Measurements from ENCODE around the gene STRN3.

Gene STRN3

GRCh38 chr14:30928462-30928861 lies 97.7 kb downstream of the STRN3 start:
- no peaks in the 10 kb centered on the region for H3K27me3 Mint-ChIP-seq (ENCODE audit: low read depth, poor library complexity)

GRCh38 chr14:30925254-30925653 lies 100.9 kb downstream of the STRN3 start:
- Mint-ChIP-seq H3K4me1 (no peaks in the 10 kb centered on the region), H3K36me3 (ENCODE audit: low read depth) (peaks cover 20% of the 10 kb centered on the region), H3K9me3 (no peaks in the 10 kb centered on the region), H3K27me3 (ENCODE audit: low read depth, poor library complexity) (no peaks in the 10 kb centered on the region), H3K4me3 (no peak overlapping the region), H3K27ac (no peak overlapping the region)
- no peak for DNase-seq
- TF ChIP-seq, protein P1, sequence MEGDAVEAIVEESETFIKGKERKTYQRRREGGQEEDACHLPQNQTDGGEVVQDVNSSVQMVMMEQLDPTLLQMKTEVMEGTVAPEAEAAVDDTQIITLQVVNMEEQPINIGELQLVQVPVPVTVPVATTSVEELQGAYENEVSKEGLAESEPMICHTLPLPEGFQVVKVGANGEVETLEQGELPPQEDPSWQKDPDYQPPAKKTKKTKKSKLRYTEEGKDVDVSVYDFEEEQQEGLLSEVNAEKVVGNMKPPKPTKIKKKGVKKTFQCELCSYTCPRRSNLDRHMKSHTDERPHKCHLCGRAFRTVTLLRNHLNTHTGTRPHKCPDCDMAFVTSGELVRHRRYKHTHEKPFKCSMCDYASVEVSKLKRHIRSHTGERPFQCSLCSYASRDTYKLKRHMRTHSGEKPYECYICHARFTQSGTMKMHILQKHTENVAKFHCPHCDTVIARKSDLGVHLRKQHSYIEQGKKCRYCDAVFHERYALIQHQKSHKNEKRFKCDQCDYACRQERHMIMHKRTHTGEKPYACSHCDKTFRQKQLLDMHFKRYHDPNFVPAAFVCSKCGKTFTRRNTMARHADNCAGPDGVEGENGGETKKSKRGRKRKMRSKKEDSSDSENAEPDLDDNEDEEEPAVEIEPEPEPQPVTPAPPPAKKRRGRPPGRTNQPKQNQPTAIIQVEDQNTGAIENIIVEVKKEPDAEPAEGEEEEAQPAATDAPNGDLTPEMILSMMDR (IDR thresholded peaks at IDR 0.05) = no peak

More at GRCh38 chr14:30928462-30928861, 97.7 kb downstream of the STRN3 start:
- TF ChIP-seq, protein P1 (IDR thresholded peaks at IDR 0.05) = no peak
- Mint-ChIP-seq H3K36me3 (ENCODE audit: low read depth) (peaks cover 6% of the 10 kb centered on the region), H3K4me1 (no peaks in the 10 kb centered on the region), H3K27ac (no peak overlapping the region), H3K9me3 (no peaks in the 10 kb centered on the region), H3K4me3 (no peak overlapping the region)
- DNase-seq = no peak

DNA sequence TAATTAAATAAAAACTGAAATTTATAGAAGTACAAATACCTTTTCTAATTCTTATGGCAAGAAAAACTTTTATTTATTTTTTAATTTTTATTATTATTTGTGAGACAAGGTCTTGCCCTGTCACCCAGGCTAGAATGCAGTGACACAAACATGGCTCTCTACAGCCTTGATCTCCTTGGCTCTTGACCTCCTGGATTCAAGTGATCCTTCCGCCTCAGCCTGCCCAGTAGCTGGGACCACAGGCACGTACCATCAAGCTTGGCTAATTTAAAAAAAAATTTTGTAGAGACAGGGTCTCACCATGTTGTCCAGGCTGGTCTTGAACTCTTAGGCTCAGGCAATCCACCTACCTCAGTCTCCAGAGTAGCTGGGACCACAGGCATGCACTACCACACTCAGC lies 104.4 kb downstream of the STRN3 start:
- TF ChIP-seq, protein P1 (IDR thresholded peaks at IDR 0.05) = no peak
- H3K4me3 Mint-ChIP-seq = no peak overlapping the region
- H3K36me3 Mint-ChIP-seq (ENCODE audit: low read depth) = peaks cover 36% of the 10 kb centered on the region
- no peak for DNase-seq
- no peaks in the 10 kb centered on the region for H3K9me3 Mint-ChIP-seq
- no peak overlapping the region for H3K27ac Mint-ChIP-seq
- no peaks in the 10 kb centered on the region for H3K27me3 Mint-ChIP-seq (ENCODE audit: low read depth, poor library complexity)
- H3K4me1 Mint-ChIP-seq = no peaks in the 10 kb centered on the region

- H3K4me3 Mint-ChIP-seq = no peak overlapping the region
- DNase-seq = no peak
- no peaks in the 10 kb centered on the region for H3K9me3 Mint-ChIP-seq
- no peaks in the 10 kb centered on the region for H3K4me1 Mint-ChIP-seq
- H3K27me3 Mint-ChIP-seq (ENCODE audit: low read depth, poor library complexity) = no peaks in the 10 kb centered on the region
- no peak overlapping the region for H3K27ac Mint-ChIP-seq
- TF ChIP-seq, protein P1 (IDR thresholded peaks at IDR 0.05) = no peak
- H3K36me3 Mint-ChIP-seq (ENCODE audit: low read depth) = peaks cover 39% of the 10 kb centered on the region
These were observed 104.9 kb downstream of the STRN3 start for GRCh38 chr14:30921305-30921704.

GRCh38 chr14:30915596-30915995 lies 110.6 kb downstream of the STRN3 start:
- no peak overlapping the region for H3K4me3 Mint-ChIP-seq
- TF ChIP-seq, protein P1 (IDR thresholded peaks at IDR 0.05) = no peak
- DNase-seq = no peak
- no peak overlapping the region for H3K27ac Mint-ChIP-seq
- H3K9me3 Mint-ChIP-seq = no peaks in the 10 kb centered on the region
- peaks cover 35% of the 10 kb centered on the region for H3K36me3 Mint-ChIP-seq (ENCODE audit: low read depth)
- H3K27me3 Mint-ChIP-seq (ENCODE audit: low read depth, poor library complexity) = no peaks in the 10 kb centered on the region
- no peaks in the 10 kb centered on the region for H3K4me1 Mint-ChIP-seq

DNA sequence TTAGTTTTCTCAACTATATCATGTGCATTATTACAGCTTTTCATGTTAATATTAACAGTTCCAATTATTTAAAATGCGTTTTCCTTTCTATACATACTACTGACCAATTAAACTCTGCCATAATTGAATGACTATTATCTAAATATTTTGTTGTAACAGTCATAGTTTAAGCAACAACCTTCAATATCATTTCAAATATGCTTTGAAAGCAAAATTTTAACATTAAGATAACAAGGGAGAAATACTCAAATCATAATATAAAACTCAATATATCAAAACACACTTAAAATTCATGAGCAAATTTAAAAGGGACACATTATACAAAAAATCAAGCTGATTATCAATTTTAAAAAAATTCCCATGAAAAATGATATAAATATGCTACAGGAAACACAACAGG lies 111.4 kb downstream of the STRN3 start:
- no peak for DNase-seq
- Mint-ChIP-seq H3K4me1 (no peaks in the 10 kb centered on the region), H3K27ac (no peak overlapping the region), H3K36me3 (ENCODE audit: low read depth) (peaks cover 32% of the 10 kb centered on the region), H3K4me3 (no peak overlapping the region), H3K27me3 (ENCODE audit: low read depth, poor library complexity) (no peaks in the 10 kb centered on the region), H3K9me3 (no peaks in the 10 kb centered on the region)
- TF ChIP-seq, protein P1 (IDR thresholded peaks at IDR 0.05) = no peak

All from nephron progenitor cell (in vitro differentiated cells).